K562 treated with DMSO at 1 percent for 48 hours (cell line): ENCODE results near the gene KRT34. TPM values are rescaled to one million over a fixed set of nuclear protein-coding genes. Genes with fewer than 3 reads are reported as not detected.

Experiments
- total RNA-seq: library from RNA; unstranded; fragments of 300-600 nt; gene quantifications from 2 replicates; pipeline ENCODE4 v1.2.3, GENCODE V29; 2022; ENCODE audit warnings: low replicate concordance; ENCODE audit errors: extremely low read depth

The KRT34 gene
- total RNA-seq, result not detected in 2 replicates

DNA sequence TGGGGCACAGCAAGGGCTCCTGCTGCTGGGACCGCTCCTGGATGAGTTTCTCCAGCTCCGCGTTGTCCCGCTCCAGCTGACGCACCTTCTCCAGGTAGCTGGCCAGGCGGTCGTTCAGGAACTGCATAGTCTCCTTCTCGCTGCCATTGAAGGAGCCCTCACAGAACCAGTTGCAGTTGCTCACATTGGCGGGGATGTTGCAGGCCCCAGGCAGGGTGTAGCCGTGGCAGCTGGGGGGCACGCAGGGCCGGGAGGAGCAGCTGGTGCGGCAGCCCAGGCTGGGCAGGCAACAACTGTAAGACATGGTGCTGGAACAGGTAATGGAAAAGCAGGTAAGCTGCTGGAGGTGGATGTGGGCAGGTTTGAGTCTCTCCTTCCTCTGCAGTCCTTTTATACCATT lies at the start of gene KRT34:
KRT34 (minus strand) TSS at position 364 of the 400 bp plus-strand sequence; CDS start at position 304, 60 bp downstream.

DNA sequence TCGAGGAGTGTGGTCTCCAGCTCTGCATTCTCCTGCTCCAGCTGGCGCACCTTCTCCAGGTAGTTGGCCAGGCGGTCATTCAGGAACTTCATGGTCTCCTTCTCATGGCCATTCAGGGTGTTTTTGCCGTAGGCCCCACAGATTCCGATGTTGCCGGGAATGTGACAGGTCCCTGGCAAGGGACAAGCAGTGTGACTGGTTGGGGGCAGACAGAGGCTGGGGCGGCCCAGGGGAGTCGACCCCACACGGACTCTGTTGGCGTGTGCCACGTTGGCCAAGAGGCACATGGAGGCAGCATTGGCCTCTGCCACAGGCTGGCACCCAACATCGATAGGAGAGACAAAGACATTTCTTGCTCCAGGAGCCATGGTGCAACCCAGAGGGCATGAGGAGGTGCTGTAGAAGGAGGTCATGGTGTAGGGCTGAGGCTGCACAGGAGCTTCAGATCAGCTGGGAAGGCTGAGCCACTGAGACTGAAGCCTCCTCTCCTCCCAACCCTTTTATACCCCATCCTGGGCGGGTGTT lies 42.1 kb upstream of the KRT34 start, which contains the start of gene KRT37:
KRT37 (minus strand) TSS at position 475 of the 525 bp plus-strand sequence; CDS start at position 413, 62 bp downstream.

DNA sequence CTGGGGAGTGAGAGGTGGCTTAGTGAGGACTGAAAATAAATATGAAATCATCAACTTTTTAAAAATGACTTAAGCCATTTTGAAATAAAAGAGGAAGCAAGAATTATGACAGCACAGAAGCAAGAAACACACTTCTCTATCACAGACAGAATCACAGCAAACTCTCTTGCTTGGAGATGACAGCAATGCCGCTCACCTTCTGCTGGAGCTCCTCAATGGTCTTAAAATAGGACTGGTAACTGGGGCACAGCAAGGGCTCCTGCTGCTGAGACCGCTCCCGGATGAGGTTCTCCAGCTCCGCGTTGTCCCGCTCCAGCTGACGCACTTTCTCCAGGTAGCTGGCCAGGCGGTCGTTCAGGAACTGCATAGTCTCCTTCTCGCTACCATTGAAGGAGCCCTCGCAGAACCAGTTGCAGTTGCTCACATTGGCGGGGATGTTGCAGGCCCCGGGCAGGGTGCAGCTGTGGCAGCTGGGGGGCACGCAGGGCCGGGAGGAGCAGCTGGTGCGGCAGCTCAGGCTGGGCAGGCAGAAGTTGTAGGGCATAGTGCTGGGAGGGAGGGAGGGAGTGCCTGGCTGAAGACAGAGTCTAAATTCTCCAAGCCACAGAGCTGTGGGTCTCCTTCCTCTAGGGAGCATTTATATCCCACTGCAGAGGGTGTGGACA lies 15.0 kb upstream of the KRT34 start, which contains the start of gene KRT31:
KRT31 (minus strand) TSS at position 613 of the 665 bp plus-strand sequence; CDS start at position 544, 69 bp downstream.

DNA sequence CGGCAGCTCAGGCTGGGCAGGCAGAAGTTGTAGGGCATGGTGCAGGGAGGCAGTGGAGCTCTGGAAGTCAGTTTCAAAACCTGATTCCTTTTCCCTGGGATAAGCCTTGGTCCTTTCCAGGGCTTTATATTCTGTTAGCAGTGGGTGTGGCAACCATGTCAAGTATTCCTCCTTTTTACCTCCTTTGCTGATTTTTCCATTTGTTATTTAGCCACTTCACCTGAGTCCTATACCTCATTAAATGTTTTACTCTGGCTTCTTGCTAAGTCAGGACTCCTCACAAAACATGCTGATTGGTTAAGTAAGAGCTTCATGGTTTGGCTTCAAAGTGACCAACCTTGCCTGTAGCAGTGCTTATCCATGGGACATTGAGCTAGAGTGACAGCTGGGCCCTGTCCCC lies 12.4 kb downstream of the KRT34 start, which contains the start of gene KRT33B:
KRT33B (minus strand) TSS at position 101 of the 400 bp plus-strand sequence; CDS start at position 38, 63 bp downstream.

DNA sequence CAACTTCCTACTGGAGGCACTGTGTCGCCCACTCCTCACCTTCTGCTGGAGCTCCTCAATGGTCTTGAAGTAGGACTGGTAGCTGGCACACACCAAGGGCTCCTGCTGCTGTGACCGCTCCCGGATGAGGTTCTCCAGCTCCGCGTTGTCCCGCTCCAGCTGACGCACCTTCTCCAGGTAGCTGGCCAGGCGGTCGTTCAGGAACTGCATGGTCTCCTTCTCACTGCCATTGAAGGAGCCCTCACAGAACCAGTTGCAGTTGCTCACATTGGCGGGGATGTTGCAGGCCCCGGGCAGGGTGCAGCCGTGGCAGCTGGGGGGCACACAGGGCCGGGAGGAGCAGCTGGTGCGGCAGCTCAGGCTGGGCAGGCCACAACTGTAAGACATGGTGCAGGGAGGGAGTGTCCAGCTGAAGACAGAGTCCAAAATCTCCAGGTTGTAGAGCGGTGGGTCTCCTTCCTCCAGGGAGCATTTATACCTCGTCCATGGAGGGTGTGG lies 31.7 kb downstream of the KRT34 start, which contains the start of gene KRT33A:
KRT33A (minus strand) TSS at position 448 of the 498 bp plus-strand sequence; CDS start at position 387, 61 bp downstream.

Other genes with a start within 250 kb of the KRT34 start
- not detected in 2 replicates for gene KRTAP4-6, start 241.8 kb downstream of the KRT34 start, total RNA-seq
- not detected in 2 replicates for gene KRTAP4-5, start 232.5 kb downstream of the KRT34 start, total RNA-seq
- not detected in 2 replicates for gene KRTAP4-4, start 221.6 kb downstream of the KRT34 start, total RNA-seq
- not detected in 2 replicates for gene KRTAP4-3, start 214.1 kb downstream of the KRT34 start, total RNA-seq
- not detected in 2 replicates for gene KRTAP4-2, start 204.1 kb downstream of the KRT34 start, total RNA-seq
- not detected in 2 replicates for gene KRTAP4-1, start 197.4 kb downstream of the KRT34 start, total RNA-seq
- gene KRTAP9-1, start 192.4 kb downstream of the KRT34 start, total RNA-seq, result not detected in 2 replicates
- not detected in 2 replicates for gene KRTAP9-2, start 155.7 kb downstream of the KRT34 start, total RNA-seq
- gene KRTAP9-3, start 149.9 kb downstream of the KRT34 start, total RNA-seq, result not detected in 2 replicates
- not detected in 2 replicates for gene KRTAP9-8, start 144.3 kb downstream of the KRT34 start, total RNA-seq
- not detected in 2 replicates for gene KRTAP9-4, start 132.6 kb downstream of the KRT34 start, total RNA-seq
- gene KRTAP9-9, start 126.9 kb downstream of the KRT34 start, total RNA-seq, result not detected in 2 replicates
- not detected in 2 replicates for gene KRTAP9-6, start 116.9 kb downstream of the KRT34 start, total RNA-seq
- gene KRTAP9-7, start 106.6 kb downstream of the KRT34 start, total RNA-seq, result not detected in 2 replicates
- not detected in 2 replicates for gene KRTAP29-1, start 79.5 kb downstream of the KRT34 start, total RNA-seq
- not detected in 2 replicates for gene KRTAP16-1, start 73.0 kb downstream of the KRT34 start, total RNA-seq
- gene KRTAP17-1, start 66.6 kb downstream of the KRT34 start, total RNA-seq, result not detected in 2 replicates
- not detected in 2 replicates for gene KRT33A, start 31.5 kb downstream of the KRT34 start, total RNA-seq
- gene KRT33B, start 12.5 kb downstream of the KRT34 start, total RNA-seq, result not detected in 2 replicates
- gene KRT31, start 15.3 kb upstream of the KRT34 start, total RNA-seq, result not detected in 2 replicates
- not detected in 2 replicates for gene KRT37, start 42.3 kb upstream of the KRT34 start, total RNA-seq
- gene KRT38, start 58.7 kb upstream of the KRT34 start, total RNA-seq, result not detected in 2 replicates
- gene KRT32, start 85.1 kb upstream of the KRT34 start, total RNA-seq, result not detected in 2 replicates
- not detected in 2 replicates for gene KRT35, start 98.8 kb upstream of the KRT34 start, total RNA-seq
- not detected in 2 replicates for gene KRT36, start 107.6 kb upstream of the KRT34 start, total RNA-seq
- gene KRT13, start 123.3 kb upstream of the KRT34 start, total RNA-seq, result not detected in 2 replicates
- gene KRT15, start 136.6 kb upstream of the KRT34 start, total RNA-seq, result not detected in 2 replicates
- not detected in 2 replicates for gene KRT19, start 146.0 kb upstream of the KRT34 start, total RNA-seq
- not detected in 2 replicates for gene KRT9, start 189.8 kb upstream of the KRT34 start, total RNA-seq
- not detected in 2 replicates for gene KRT14, start 204.6 kb upstream of the KRT34 start, total RNA-seq
- not detected in 2 replicates for gene KRT16, start 230.5 kb upstream of the KRT34 start, total RNA-seq
- gene KRT17, start 242.3 kb upstream of the KRT34 start, total RNA-seq, result not detected in 2 replicates